Dedifferentiated amniotic fluid mesenchymal stem cell (primary cell): ENCODE results near the gene KCNK6.
A peak's percentile ranks its signal among the peaks of the same experiment; 100 is the strongest.

Experiments used
- DNase-seq: peaks from one replicate; pipeline ENCODE4 v3.0.0-alpha.2; 2016; ENCODE audit errors: extremely low spot score

The KCNK6 gene

GRCh38 chr19:38298821-38299680 lies 20.6 kb upstream of the KCNK6 start:
- DNase-seq = no peak

GRCh38 chr19:38303517-38304351 lies 15.9 kb upstream of the KCNK6 start, which contains the start of gene C19orf33:
TSS of gene C19orf33 (plus strand) at chr19:38304251. CDS start at chr19:38304262, 11 bp downstream.
- DNase-seq = no peak

- no peak for DNase-seq
Observed at GRCh38 chr19:38304352-38304865, 15.2 kb upstream of the KCNK6 start.

DNA sequence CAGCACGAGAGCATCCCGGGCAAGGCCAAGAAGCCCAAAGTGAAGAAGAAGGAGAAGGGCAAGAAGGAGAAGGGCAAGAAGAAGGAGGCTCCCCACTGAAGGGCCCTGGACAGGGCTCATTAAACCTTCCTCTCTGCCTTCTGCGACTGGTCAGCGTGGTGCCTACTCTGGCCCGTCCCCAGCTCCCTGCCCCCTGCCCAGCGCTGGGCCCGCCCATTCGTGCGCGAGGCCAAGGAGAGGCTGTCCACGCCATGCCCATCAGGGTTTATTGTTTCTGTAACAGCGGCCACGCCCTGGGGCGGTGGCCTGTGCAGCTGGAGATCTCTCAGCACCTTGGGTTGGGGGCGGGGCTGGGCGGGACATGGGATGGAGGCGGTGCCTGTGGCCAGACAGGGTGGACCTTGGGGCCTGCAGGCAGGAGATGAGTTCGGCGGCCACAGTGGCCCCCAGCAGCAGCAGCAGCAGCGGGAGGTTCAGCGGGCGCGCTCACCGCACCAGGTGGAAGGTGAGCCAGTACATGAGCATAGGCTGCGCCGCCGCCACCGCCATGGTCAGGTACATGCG lies 14.7 kb upstream of the KCNK6 start:
- no peak for DNase-seq

- no peak for DNase-seq
Observed at GRCh38 chr19:38306236-38306635, 13.4 kb upstream of the KCNK6 start.

- DNase-seq = no peak
Observed at GRCh38 chr19:38307076-38307475, 12.6 kb upstream of the KCNK6 start.

GRCh38 chr19:38307597-38307996 lies 12.0 kb upstream of the KCNK6 start:
- DNase-seq = no peak

- no peak for DNase-seq
Observed at GRCh38 chr19:38308006-38308766, 11.5 kb upstream of the KCNK6 start.

DNA sequence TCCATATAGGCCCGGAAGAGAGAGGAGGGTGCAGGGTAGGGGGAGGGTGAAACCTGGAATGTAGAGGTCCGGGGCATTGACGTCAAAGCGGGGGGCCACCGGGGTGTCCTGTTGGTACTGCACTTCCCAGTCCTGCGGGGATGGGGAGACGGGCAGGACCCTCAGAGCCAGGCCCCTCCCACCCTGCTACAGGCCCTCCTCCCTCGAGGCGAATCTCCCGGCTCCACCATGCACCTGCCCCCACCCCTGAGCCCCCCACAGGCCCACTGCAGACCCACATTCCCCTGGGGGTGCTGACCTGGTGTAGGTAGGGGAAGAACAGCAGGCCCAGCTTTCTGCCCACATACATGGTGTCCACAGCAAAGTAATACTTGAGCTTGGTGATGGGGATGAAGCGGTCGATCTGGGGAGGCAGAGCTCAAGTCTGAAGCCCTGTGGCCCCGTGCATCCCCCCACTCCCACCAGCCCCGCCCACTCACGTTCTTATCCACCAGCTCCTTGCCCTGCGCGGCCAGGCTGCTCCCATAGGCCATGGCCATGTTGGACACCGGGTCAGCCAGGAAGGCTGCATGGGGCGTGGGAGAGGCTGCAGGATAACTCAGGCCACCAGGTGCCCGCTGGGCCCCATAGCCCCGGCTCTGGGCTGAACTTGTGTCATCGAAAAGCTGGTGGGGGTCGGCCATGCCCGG lies 10.6 kb upstream of the KCNK6 start:
- no peak for DNase-seq

- DNase-seq = no peak
Observed at GRCh38 chr19:38309615-38310278, 9.9 kb upstream of the KCNK6 start.

GRCh38 chr19:38310279-38310670 lies 9.4 kb upstream of the KCNK6 start:
- DNase-seq = no peak

- DNase-seq = no peak
Observed at GRCh38 chr19:38310986-38311385, 8.7 kb upstream of the KCNK6 start.

DNA sequence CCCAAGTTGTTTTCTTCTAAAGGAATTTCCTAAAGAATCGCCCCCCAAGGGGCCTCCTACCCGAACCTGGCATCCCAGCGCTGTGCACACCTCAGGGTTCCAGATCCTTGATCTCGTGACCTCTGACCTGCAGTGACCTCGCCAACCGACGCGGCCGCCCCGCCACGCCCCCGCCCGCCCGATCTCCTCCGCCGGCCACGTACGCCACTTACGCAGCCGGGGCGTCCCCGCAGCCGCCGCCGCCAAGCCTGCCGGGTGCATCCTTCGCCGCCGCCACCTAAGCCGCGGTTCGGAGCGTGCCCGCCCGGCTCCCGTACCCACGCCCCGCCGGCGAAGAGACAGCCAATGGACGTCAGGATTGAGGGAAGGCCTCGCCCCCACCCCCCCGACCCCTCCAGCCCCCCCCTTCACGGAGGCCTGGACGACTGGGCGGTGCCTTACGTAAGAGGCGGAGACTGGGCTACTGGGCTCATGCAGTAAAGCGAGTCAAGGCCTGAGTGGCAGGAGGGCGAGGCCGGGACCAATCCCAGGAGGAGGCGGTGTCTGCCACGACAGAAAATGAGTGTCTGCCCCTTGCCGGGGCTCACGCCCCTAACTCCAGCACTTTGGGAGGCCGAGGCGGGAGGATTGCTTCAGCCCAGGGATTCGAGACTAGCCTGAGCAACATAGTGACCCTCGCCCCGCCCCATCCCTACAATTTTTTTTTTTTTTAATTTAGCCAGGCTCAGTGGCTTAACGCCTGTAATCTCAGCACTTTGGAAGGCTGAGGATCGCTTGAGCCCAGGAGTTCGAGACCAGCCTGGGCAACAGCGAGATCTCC lies 3.8 kb upstream of the KCNK6 start, which contains the start of gene YIF1B:
Gene YIF1B (minus strand): TSS at position 291 of the 820 bp plus-strand sequence. CDS start 30 bp downstream, at position 261.
- DNase-seq = peak; percentile 97

DNA sequence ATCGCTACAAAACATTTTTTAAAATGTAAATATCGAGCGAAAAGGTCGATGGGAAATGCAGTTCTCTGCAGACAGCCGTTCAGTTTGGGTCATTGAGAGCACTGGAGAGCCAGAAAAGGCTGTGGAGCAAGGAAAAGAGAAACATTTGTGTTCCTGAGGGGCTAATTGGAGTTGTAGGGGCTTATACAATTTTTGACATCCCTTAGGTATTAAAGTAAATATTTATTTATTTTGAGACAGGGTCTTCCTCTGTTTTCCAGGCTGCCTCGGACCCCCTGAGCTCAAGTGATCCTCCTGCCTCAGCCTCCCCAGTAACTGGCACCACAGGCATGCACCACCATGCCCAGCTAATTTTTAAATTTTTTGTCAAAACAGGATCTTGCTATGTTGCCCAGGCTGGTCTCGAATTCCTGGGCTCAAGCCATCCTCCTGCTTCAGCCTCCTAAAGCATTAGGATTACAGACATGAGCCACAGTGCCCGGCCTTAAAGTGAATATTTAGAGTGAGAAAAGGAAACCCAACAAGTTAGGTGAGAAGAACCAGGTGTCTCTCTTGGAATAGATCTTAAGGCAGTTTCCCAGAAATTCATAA lies 3.1 kb upstream of the KCNK6 start:
- no peak for DNase-seq

GRCh38 chr19:38317104-38317612 lies 2.5 kb upstream of the KCNK6 start:
- no peak for DNase-seq

DNA sequence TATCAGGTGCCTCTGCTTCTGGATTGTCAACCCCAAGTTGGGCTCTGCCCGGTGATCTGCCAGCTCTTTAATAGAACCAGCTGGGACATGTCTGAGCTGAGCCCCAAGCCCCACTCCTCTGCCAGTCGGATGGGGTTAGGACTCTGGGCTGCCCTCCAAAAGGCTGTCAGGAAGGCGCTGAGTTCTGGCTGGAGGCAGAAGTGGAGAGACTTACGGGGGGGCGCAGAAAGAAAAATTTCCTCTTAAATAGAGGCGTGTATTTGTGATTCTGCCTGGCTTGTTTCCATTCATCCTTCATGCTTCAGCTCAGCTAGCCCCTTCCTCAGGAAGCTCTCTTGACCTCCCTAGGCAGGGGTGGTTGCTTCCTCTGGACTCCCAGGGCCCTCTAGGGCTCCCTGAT lies 985 bp upstream of the KCNK6 start:
- no peak for DNase-seq

GRCh38 chr19:38320969-38321339 lies 1.3 kb downstream of the KCNK6 start:
- no peak for DNase-seq

DNA sequence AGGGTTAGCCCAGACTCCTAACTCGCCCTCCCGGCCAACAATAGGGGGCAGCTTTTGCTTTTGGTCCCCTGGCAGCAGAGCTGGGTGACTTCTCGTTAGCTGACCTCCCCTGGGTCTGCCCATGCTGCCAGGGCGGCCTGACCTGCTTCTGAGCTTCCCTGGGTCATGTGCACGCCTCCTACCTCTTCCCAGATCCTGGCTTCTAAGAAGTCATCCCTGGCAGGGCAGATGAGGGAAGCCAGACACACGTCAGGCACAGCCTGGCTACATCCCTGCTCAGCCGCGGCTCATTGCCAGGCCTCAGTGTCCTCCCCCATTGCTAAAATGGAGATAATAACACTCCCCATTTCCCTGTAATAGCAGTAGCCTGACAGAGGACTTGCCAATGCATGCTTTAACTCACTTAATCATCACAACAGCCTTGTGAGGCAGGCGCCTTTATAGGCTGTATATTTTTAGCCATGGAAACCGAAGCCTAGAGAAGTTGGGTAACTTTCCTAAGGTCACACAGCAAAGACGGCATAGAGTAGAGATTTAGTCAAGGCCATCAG lies 2.1 kb downstream of the KCNK6 start:
- DNase-seq = no peak
